ENCODE data around the gene A4GNT.

DNA sequence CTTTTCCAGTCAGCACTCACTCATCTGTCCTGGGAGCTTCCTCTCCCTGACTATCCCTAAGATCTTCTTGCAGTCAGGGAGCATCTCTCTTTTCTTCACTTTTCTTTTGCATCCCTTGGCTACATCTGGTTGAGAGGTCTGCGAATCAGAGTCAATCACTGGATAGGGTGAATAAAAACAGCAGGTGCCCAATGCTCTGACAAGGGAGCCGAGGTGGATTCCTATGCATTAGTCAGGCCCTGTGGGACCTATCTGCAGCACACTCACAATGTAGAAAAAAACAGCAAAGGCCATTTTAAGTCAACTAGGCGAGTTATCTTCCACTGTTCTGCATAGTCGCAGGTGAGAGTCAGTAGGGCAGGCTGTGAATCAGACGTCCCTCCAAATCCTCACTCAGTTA is 52.3 kb downstream of the A4GNT start:
- TF ChIP-seq, protein P1, sequence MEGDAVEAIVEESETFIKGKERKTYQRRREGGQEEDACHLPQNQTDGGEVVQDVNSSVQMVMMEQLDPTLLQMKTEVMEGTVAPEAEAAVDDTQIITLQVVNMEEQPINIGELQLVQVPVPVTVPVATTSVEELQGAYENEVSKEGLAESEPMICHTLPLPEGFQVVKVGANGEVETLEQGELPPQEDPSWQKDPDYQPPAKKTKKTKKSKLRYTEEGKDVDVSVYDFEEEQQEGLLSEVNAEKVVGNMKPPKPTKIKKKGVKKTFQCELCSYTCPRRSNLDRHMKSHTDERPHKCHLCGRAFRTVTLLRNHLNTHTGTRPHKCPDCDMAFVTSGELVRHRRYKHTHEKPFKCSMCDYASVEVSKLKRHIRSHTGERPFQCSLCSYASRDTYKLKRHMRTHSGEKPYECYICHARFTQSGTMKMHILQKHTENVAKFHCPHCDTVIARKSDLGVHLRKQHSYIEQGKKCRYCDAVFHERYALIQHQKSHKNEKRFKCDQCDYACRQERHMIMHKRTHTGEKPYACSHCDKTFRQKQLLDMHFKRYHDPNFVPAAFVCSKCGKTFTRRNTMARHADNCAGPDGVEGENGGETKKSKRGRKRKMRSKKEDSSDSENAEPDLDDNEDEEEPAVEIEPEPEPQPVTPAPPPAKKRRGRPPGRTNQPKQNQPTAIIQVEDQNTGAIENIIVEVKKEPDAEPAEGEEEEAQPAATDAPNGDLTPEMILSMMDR (conservative IDR thresholded peaks at IDR 0.05; ENCODE audit: low read length) = no peak
- no peak for TF ChIP-seq EZH2phosphoT487 (IDR thresholded peaks at IDR 0.05; ENCODE audit: borderline replicate concordance, low read depth, low read length)

Measured in OCI-LY7 (cell line).